SH-SY5Y (cell line): Measurements from ENCODE around the gene NPR3.

Experiments
- GATA2 ChIP-seq: IDR thresholded peaks from 2 replicates; pipeline ENCODE4 v1.6.1; 2011; ENCODE audit warnings: mild to moderate bottlenecking, low read depth, low read length
- GATA3 ChIP-seq: IDR thresholded peaks from 2 replicates; pipeline ENCODE4 v1.6.1; 2011; ENCODE audit warnings: low read depth, mild to moderate bottlenecking, low read length, moderate library complexity

DNA sequence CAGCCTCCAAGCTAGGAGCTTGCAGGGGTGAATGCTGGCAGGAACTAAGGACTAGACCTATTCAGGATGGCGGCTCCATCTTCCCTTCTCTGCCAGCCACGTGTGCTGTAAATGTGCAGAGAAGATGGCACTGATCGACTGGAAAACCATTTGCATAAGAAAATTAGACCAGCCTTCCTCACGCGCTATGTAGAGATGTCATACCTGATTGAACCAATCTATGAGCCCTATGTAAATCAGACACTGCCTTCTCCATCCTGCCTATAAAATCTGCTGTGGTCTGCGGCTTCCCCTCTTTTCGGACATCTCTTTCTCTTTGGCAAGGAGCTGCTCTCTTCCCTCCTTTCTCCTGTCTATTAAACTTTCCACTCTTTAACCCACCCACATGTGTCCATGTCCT, 91.6 kb downstream of the NPR3 start:
- TF ChIP-seq GATA3, result no peak
- no peak for TF ChIP-seq GATA2
